Activated CD4-positive, alpha-beta T cell treated with anti-CD3 and anti-CD28 coated beads for 1 hour (primary cell): Measurements from ENCODE around the gene MUC5B.
A peak's percentile ranks its signal among the peaks of the same experiment; 100 is the strongest.
"Not testable (repeated sequence)": the region's sequence is repeated elsewhere in the genome, so short reads cannot be mapped to it uniquely, and the experiment has no call there.

Source experiments
- DNase-seq: peaks from one replicate; pipeline ENCODE4 v3.0.0-alpha.2; 2020

MUC5B gene

DNA sequence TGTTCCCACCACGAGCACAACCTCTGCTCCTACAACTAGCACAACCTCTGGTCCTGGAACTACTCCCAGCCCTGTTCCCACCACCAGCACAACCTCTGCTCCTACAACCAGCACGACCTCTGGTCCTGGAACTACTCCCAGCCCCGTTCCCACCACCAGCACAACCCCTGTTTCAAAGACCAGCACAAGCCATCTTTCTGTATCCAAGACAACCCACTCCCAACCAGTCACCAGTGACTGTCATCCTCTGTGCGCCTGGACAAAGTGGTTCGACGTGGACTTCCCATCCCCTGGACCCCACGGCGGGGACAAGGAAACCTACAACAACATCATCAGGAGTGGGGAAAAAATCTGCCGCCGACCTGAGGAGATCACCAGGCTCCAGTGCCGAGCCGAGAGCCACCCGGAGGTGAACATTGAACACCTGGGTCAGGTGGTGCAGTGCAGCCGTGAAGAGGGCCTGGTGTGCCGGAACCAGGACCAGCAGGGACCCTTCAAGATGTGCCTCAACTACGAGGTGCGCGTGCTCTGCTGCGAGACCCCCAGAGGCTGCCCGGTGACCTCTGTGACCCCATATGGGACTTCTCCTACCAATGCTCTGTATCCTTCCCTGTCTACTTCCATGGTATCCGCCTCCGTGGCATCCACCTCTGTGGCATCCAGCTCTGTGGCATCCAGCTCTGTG is 30.9 kb upstream of the MUC5B start:
- DNase-seq: not testable (repeated sequence)

- DNase-seq: no peak
Measured at GRCh38 chr11:1192741-1193325, 30.0 kb upstream of the MUC5B start.

GRCh38 chr11:1193326-1194230 is 29.3 kb upstream of the MUC5B start:
- DNase-seq: no peak

DNA sequence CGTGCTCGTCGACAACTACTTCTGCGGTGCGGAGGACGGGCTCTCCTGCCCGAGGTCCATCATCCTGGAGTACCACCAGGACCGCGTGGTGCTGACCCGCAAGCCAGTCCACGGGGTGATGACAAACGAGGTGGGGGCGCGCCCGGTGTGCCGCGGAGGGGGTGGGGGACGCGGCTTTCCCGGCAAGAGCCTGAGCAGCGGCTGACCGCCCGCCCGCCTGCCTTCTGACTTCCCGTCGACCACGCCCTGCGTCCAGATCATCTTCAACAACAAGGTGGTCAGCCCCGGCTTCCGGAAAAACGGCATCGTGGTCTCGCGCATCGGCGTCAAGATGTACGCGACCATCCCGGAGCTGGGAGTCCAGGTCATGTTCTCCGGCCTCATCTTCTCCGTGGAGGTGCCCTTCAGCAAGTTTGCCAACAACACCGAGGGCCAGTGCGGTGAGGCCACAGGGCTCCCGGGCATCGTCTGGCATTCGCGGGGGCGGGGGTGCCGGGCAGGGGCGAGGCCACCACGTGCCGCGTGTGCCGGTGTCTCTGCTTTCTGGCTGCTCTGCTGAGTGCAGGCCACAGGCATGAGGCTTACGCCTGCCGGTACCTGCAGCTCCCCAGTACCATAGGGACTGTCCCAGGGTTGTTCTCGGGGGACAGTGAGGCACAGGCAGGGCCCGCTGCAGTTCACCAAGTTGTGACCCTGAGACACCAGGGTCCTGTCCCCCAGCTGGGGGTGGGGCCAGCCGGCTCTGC is 28.5 kb upstream of the MUC5B start:
- no peak for DNase-seq

DNA sequence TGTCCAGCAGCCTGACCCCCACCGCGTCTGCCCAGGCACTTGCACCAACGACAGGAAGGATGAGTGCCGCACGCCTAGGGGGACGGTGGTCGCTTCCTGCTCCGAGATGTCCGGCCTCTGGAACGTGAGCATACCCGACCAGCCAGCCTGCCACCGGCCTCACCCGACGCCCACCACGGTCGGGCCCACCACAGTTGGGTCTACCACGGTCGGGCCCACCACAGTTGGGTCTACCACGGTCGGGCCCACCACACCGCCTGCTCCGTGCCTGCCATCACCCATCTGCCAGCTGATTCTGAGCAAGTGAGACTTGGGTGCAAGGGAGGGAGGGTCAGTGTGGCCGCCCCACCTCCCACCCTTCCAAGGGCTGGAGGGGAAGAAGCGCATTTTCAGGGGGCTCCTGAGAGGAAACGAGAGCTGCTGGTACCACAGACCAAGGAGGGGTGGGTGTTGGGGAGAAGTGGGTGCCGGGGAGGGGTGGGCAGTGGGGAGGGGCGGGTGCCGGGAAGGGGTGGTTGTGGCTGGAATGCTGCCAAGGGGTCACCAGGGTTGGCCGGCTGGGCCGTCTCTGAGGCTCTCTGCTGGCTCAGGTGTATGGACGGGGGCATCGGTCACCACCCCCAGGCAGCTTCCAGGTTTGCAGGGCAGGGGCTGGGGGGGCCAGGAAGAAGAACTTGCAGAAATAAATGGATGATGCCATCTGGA is 27.7 kb upstream of the MUC5B start:
- no peak for DNase-seq

DNA sequence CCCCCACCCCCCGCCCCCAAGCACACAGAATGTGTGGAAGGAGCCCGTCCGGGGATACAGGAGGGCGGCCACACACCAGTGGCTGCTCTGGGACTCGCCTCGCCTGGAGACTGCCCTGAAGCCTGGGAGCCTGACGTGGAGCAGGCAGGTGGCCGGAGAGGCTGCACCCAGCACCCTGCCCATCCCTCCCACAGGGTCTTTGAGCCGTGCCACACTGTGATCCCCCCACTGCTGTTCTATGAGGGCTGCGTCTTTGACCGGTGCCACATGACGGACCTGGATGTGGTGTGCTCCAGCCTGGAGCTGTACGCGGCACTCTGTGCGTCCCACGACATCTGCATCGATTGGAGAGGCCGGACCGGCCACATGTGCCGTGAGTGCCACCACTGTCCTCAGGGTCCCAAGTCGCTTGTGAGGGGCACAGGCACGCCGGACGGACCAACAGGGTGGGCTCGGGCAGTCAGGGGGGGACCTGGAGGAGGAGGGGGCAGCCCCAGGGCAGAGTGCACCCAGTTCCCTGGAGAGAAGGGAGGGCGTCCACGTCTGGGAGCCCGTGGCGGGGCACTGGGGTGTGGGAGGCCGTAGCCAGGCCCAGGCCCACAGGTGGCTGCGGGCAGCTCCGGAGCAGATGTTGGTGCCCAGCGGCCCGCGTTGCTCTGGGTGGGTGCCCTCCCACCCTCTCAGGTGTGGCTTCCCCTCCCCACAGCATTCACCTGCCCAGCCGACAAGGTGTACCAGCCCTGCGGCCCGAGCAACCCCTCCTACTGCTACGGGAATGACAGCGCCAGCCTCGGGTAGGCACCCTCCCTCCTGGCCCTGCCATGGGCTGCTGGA is 27.0 kb upstream of the MUC5B start:
- no peak for DNase-seq

DNA sequence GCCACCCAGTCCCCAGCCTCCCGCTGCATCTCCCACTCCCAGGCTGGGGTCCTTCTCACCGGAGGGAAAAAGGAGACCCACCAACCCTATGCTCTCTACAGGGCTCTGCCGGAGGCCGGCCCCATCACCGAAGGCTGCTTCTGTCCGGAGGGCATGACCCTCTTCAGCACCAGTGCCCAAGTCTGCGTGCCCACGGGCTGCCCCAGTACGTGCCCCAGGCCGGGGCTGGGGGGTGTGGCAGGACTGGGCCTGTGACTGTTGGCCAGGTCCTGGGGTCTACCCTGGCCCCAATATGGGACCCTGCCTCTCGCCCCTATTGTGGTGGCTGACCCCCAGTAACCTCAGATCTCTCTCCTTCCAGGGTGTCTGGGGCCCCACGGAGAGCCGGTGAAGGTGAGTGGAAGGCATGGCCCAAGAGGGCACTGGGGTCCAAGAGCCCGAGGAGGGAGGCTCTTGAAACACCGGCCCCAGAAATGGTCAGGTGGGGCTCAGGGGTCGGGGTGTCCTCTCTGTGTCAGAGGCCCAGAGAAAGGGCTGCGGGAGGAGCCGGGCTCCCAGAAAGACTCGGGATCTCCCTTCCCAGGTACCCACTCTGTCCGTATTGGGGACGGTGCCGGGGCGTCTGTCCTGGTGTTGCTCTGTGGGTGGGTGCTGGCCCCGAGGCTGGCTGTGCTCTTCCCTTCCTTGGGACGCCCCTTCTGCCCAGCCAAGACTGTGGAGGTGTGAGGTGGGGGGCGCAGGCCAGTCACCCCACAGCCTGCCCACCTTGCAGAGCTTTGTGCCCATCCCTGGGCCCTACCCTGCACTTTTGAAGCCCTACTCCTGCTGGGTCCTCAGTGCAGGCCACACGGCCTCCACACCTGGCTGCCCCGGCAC is 26.1 kb upstream of the MUC5B start:
- no peak for DNase-seq

- DNase-seq: no peak
Measured at GRCh38 chr11:1197431-1197885, 25.4 kb upstream of the MUC5B start.

DNA sequence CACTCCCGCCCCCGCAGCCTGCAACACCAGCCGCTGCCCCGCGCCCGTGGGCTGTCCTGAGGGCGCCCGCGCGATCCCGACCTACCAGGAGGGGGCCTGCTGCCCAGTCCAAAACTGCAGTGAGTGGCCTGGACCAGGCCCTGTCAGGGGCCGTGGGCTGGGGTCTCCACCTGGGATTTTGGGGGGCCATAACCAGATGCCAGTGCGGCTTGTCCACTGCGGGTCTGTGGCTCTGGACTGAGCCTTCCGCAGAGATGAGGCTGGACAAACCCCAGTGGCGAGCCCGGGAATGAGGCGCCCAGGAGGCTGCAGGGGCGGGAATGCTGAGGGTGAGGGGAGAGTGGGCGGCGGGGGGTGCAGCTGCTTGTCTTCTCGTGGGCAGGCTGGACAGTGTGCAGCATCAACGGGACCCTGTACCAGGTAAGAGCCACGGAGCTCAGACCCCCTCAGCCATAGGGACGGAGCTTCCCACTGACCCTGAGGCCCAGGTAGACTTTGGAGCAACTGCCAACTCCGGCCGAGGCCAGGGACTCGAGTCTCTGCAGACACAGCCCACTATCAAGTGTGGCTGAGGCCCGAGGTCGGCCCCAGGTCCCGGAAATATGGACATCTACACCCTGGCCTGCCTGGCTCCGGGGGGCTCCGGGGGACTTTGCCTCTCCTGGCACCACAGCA is 24.8 kb upstream of the MUC5B start:
- DNase-seq: no peak

- DNase-seq: no peak
Measured at GRCh38 chr11:1198561-1199240, 24.2 kb upstream of the MUC5B start.

GRCh38 chr11:1199241-1199750 is 23.6 kb upstream of the MUC5B start:
- DNase-seq: no peak

GRCh38 chr11:1199751-1200610 is 22.9 kb upstream of the MUC5B start:
- no peak for DNase-seq

GRCh38 chr11:1200611-1201191 is 22.2 kb upstream of the MUC5B start:
- no peak for DNase-seq

DNA sequence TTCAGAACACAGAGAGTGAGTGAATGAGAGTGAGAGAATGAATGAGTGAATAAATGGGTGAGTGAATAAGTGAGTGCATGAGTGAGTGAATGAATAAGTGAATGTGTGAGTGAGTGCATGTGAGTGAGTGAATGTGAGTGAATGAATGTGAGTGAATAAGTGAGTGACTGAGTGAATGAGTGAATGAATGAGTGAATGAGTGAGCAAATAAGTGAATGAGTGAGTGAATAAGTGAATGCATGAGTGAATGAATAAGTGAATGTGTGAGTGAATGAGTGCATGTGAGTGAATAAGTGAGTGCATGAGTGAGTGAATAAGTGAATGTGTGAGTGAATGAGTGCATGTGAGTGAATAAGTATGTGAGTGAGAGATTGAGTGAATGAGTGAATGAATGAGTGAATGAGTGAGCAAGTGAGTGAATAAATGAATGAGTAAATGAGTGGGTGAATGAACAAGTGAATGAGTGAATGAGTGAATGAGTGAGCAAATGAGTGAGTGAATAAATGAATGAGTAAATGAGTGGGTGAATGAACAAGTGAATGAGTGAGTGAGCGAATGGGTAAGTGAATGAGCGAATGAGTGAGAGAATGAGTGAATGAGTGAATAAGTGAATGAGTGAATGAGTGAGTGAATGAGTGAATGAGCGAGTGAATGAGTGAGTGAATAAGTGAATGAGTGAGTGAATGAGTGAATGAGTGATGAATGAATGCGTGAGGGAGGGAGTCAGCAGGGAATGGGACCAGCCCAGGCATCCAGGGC is 21.3 kb upstream of the MUC5B start:
- DNase-seq: no peak

DNA sequence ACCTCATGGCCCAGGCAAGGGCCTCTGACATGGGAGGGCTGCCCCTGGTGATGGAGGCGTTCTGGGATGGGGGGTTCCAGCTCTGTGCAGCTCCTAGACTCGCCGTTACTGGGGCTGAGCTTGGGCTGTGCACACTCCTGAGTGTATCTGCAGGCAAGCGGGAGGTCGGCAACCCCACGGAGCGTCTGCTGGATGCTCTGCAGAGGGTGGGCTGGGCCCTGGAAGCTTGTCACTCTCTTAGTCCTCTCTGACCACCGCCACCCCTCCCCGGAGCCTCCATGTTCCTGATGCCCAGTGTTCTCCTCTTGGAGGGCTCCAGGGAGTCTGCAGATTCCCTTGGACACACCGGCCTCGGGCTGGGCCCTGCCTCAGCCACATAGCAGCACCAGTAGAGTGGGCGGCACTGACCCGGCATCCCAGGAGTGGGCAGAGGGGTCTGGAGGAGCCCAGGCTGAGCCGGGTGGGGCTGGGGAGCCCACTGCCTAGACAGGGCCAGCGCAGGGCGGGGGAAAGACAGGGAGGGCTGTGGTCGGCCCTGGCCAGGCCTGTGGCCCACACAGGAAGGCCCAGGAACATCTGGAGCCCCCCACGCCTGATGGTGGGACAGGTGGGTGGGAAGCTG is 20.6 kb upstream of the MUC5B start:
- no peak for DNase-seq

DNA sequence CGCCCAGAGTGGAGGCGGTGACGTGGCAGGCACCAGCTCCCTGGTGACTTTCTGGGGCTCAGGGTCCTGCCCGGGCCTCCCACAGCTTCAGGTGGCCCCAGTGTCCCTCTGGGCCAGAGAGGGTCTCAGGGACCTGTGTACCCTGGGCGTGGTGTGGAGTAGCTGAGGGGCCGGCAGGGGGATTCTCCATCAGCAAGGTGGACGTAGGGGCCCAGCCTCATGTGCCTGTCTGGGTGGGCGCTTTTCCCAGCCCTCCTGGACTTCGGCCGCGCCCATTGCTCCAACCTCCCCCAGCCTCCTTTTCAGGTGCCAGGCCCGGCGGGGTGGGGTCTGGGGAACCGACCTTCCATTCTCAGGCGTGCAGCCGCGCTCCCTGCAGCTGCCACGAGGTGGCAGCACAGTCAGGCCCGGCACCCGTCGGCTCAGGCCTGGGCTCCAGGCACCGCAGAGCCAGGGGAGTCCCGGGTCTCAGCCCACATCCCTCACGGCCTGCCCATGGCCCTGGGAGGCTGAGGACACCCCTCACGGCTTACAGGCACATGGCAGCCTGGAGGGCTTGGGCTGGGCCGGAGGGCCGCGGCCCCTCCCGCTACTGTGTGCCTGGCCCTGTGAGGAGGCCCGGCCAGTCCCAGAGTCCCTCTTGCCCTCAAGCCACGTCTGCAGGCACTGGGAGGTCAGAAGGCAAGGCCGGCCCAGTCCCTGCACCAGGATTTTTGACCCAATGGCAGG is 19.9 kb upstream of the MUC5B start:
- peak; percentile 46 for DNase-seq
